ENCODE results near the gene SLC45A2. TPM values are rescaled to one million over a fixed set of nuclear protein-coding genes. Genes with fewer than 3 reads are reported as not detected.
"Not testable (repeated sequence)": the region's sequence is repeated elsewhere in the genome, so short reads cannot be mapped to it uniquely, and the experiment has no call there.

The SLC45A2 gene
- total RNA-seq = under 1 TPM in 1 of 2 donors, not detected in 1; 0.82 TPM

DNA sequence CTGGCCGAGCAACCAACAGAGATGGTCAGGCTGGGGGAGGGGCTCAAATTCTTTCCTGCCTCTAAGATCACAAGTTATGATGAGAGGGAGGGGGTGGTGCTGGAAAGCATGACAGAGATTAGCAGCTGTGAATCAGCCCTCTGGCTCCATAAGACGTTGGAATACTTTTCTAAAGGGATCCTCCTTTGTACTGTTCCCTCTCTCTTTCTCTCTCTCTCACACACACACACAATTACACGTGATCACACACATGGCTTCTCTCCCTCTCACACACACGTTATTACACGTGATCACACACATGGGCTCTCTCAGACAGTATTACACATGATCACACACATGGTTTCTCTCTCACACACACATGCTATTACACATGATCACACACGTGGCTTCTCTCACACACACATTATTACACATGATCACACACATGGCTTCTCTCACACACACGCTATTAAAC is at the start of gene SLC45A2:
TSS of gene SLC45A2 (minus strand) at position 23 of the 454 bp plus-strand sequence. CDS start 110 bp downstream, outside the sequence.
- H3K27me3 ChIP-seq = no peaks in the 10 kb centered on the region
- no peak within 1 kb of the TSS for H3K27ac ChIP-seq
- no peak for DNase-seq (ENCODE audit: low spot score)
- H3K4me1 ChIP-seq = no peaks in the 10 kb centered on the region
- H3K9me3 ChIP-seq = no peaks in the 10 kb centered on the region
- no peak within 1 kb of the TSS for H3K4me3 ChIP-seq
- peaks cover 15% of the 10 kb centered on the region for H3K36me3 ChIP-seq
- TF ChIP-seq, protein P1, sequence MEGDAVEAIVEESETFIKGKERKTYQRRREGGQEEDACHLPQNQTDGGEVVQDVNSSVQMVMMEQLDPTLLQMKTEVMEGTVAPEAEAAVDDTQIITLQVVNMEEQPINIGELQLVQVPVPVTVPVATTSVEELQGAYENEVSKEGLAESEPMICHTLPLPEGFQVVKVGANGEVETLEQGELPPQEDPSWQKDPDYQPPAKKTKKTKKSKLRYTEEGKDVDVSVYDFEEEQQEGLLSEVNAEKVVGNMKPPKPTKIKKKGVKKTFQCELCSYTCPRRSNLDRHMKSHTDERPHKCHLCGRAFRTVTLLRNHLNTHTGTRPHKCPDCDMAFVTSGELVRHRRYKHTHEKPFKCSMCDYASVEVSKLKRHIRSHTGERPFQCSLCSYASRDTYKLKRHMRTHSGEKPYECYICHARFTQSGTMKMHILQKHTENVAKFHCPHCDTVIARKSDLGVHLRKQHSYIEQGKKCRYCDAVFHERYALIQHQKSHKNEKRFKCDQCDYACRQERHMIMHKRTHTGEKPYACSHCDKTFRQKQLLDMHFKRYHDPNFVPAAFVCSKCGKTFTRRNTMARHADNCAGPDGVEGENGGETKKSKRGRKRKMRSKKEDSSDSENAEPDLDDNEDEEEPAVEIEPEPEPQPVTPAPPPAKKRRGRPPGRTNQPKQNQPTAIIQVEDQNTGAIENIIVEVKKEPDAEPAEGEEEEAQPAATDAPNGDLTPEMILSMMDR (IDR thresholded peaks at IDR 0.05) = no peak

DNA sequence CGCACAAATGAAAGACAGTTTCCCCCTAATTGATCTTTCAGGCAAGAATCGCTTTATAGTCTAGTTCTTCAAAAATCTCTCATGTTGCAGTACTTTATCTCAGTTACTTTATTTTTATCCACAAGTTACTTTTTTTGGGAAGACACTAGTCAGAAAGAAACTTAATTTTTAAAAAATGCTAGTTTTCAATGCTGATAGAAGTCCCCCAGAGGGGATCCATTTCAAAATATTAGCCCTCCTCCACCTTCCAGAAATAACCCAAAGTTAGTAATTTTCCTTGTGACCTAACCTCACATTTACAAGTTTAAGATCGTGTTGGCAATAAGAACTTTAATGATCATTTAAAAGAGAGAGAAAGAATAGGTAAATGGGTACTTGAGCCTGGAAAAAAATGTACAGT is 47.5 kb upstream of the SLC45A2 start:
- no peak for DNase-seq (ENCODE audit: low spot score)
- Histone ChIP-seq H3K9me3 (no peaks in the 10 kb centered on the region), H3K27ac (no peak overlapping the region), H3K4me1 (no peaks in the 10 kb centered on the region), H3K4me3 (no peak overlapping the region), H3K27me3 (no peaks in the 10 kb centered on the region), H3K36me3 (no peaks in the 10 kb centered on the region)
- TF ChIP-seq, protein P1 (IDR thresholded peaks at IDR 0.05) = no peak

DNA sequence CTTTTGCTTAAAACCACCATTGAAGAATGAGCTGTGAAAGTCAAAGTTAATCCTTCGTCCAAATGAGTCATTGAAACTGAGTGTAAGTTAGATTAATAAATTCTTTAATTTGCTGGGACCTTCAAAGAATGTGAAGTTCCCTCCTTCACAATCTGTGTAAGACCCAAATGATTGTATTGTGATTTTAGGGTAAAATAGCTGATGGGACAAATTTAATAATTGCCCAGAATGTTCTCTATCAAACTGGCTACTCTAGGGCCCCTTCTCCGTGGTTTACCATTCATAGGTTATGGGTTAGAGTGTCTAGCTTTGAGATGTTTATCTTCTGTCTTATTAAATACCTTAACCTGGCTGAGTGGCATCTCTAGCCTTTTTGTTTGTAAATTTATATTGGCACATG is 46.6 kb upstream of the SLC45A2 start:
- Histone ChIP-seq H3K4me3 (no peak overlapping the region), H3K27me3 (no peaks in the 10 kb centered on the region), H3K9me3 (no peaks in the 10 kb centered on the region), H3K36me3 (no peaks in the 10 kb centered on the region), H3K27ac (no peak overlapping the region), H3K4me1 (no peaks in the 10 kb centered on the region)
- DNase-seq (ENCODE audit: low spot score) = no peak
- TF ChIP-seq, protein P1 (IDR thresholded peaks at IDR 0.05) = no peak

- H3K9me3 ChIP-seq; DNase-seq (ENCODE audit: low spot score); H3K36me3 ChIP-seq; H3K27ac ChIP-seq; H3K27me3 ChIP-seq; H3K4me1 ChIP-seq; H3K4me3 ChIP-seq: not testable (repeated sequence)
Measured at GRCh38 chr5:34030585-34030984, 46.1 kb upstream of the SLC45A2 start.

DNA sequence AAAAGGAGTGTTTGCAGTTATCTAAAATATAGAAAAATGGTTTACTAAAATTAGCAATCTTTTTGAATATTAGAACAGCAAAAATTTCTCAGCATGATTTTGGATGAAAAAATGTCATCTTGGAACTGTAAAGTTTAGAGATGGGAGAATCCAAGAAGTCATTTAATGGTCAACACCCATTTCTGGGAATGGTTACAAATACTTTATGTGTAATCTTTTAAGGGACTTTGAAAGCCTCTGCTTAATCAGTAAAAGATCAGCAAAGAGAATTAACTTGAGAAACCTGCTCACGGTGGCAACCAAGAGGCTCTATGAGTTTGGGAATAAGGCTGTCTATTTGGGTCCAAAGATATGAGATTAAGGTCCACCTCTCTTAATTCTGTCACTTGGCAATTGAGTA is 45.6 kb upstream of the SLC45A2 start:
- TF ChIP-seq, protein P1 (IDR thresholded peaks at IDR 0.05) = no peak
- Histone ChIP-seq H3K9me3 (no peaks in the 10 kb centered on the region), H3K36me3 (no peaks in the 10 kb centered on the region), H3K27ac (no peak overlapping the region), H3K27me3 (no peaks in the 10 kb centered on the region), H3K4me1 (no peaks in the 10 kb centered on the region), H3K4me3 (no peak overlapping the region)
- no peak for DNase-seq (ENCODE audit: low spot score)

GRCh38 chr5:34028349-34028748 is 43.9 kb upstream of the SLC45A2 start:
- Histone ChIP-seq H3K9me3 (no peaks in the 10 kb centered on the region), H3K4me3 (no peak overlapping the region)

More at GRCh38 chr5:34028349-34028748, 43.9 kb upstream of the SLC45A2 start:
- H3K36me3 ChIP-seq = no peaks in the 10 kb centered on the region
- no peak for DNase-seq (ENCODE audit: low spot score)
- H3K4me1 ChIP-seq = no peaks in the 10 kb centered on the region
- H3K27me3 ChIP-seq = no peaks in the 10 kb centered on the region
- TF ChIP-seq, protein P1 (IDR thresholded peaks at IDR 0.05) = no peak
- H3K27ac ChIP-seq = no peak overlapping the region
